AG04450 (cell line): ENCODE measurements around the gene YAP1. TPM values are rescaled to one million over a fixed set of nuclear protein-coding genes. Genes with fewer than 3 reads are reported as not detected.

Experiments used
- CTCF ChIA-PET: fragments of 300-600, 350-600 bp; formaldehyde crosslinking; extraction: SDS; loops from one replicate; lab custom pipeline; 2022; ENCODE audit warnings: antibody characterized with exemption, inconsistent platforms; lab: Charles Lee
- POLR2A ChIA-PET: fragments of 350-600 bp; formaldehyde crosslinking; extraction: SDS; loops from one replicate; lab custom pipeline; 2021; ENCODE audit warnings: antibody characterized with exemption, inconsistent platforms; lab: Yijun Ruan, JAX
- DNase-seq: peaks from one replicate; pipeline ENCODE4 v3.0.0-alpha.2; 2011; ENCODE audit warnings: low read depth, low spot score
- H3K27ac ChIP-seq: one replicate; pipeline ENCODE4 v1.5.1; 2012; ENCODE audit warnings: low read depth, low read length, control low read depth
- H3K27me3 ChIP-seq: one replicate; pipeline ENCODE4 v1.6.0; 2012; ENCODE audit warnings: low read length; ENCODE audit not compliant: control insufficient read depth, insufficient read depth
- H3K4me3 ChIP-seq: 2 replicates; pipeline ENCODE4 v1.5.1; 2011; ENCODE audit warnings: mild to moderate bottlenecking, low read depth, low read length, control low read depth
- H3K9me3 ChIP-seq: 2 replicates; pipeline ENCODE4 v1.5.1; 2012; ENCODE audit warnings: low read length; ENCODE audit not compliant: control insufficient read depth, insufficient read depth
- CTCF ChIP-seq: IDR thresholded peaks from 2 replicates; pipeline ENCODE4 v1.5.1; 2011; ENCODE audit warnings: low read depth, low read length, control low read depth, inconsistent platforms
- polyA plus RNA-seq: library from polyadenylated mRNA; depleted of rRNA; stranded (reverse); fragments of >200 nt; gene quantifications from 2 replicates; pipeline ENCODE4 v1.2.3, GENCODE V29; 2011

YAP1 gene
- polyA plus RNA-seq, 1 experiment = 117 TPM

- no peak for DNase-seq
- H3K27ac ChIP-seq = no peak overlapping the region
- no peak for TF ChIP-seq CTCF
- no peaks in the 10 kb centered on the region for H3K9me3 ChIP-seq
- no peak overlapping the region for H3K4me3 ChIP-seq
- CTCF ChIA-PET = interaction anchor here (0.6 to 0.7 kb wide), 2 partner anchors 11 to 224 kb away, joined by 4 to 5 read pairs; no protein-coding TSS in a partner anchor
- POLR2A ChIA-PET = no interaction called here
- H3K27me3 ChIP-seq = no peaks in the 10 kb centered on the region
Measured at GRCh38 chr11:102085864-102086551, 24.2 kb upstream of the YAP1 start.

GRCh38 chr11:102097186-102097585 lies 13.1 kb upstream of the YAP1 start:
- no peak overlapping the region for H3K4me3 ChIP-seq
- no peak for TF ChIP-seq CTCF
- ChIA-PET POLR2A (no interaction called here), CTCF (interaction anchor here (0.7 to 0.8 kb wide), 2 partner anchors 31 to 107 kb away, joined by 3 to 5 read pairs; no protein-coding TSS in a partner anchor)
- H3K27ac ChIP-seq = no peak overlapping the region
- no peaks in the 10 kb centered on the region for H3K27me3 ChIP-seq
- H3K9me3 ChIP-seq = no peaks in the 10 kb centered on the region
- no peak for DNase-seq

GRCh38 chr11:102099755-102100154 lies 10.5 kb upstream of the YAP1 start:
- no peak for DNase-seq
- no peak overlapping the region for H3K27ac ChIP-seq
- H3K27me3 ChIP-seq = no peaks in the 10 kb centered on the region
- TF ChIP-seq CTCF = no peak
- ChIA-PET POLR2A (no interaction called here), CTCF (no interaction called here)
- H3K9me3 ChIP-seq = no peaks in the 10 kb centered on the region
- H3K4me3 ChIP-seq = no peak overlapping the region

GRCh38 chr11:102108734-102109440 lies 1.4 kb upstream of the YAP1 start:
- Histone ChIP-seq H3K27ac (peak overlapping the region; percentile 47), H3K9me3 (peaks cover 2% of the 10 kb centered on the region; the same call in 1 of the 2 replicates), H3K4me3 (peak overlapping the region; percentile 90), H3K27me3 (no peaks in the 10 kb centered on the region)
- no peak for TF ChIP-seq CTCF
- CTCF ChIA-PET = no interaction called here
- DNase-seq = no peak
- POLR2A ChIA-PET = no interaction called here

- no peak for TF ChIP-seq CTCF
Measured at GRCh38 chr11:102110761-102111010, 439 bp downstream of the YAP1 start.

More at GRCh38 chr11:102110761-102111010, 439 bp downstream of the YAP1 start:
- Histone ChIP-seq H3K9me3 (peaks cover 2% of the 10 kb centered on the region; the same call in 1 of the 2 replicates), H3K4me3 (peak overlapping the region; percentile 90), H3K27ac (peak overlapping the region; percentile 94), H3K27me3 (no peaks in the 10 kb centered on the region)
- ChIA-PET POLR2A (interaction anchor here (0.7 to 0.9 kb wide), 3 partner anchors 9 to 78 kb away, joined by 3 to 5 read pairs (median 4); no protein-coding TSS in a partner anchor), CTCF (interaction anchor here (0.6 kb wide), 1 partner anchor 224 kb away, joined by 4 read pairs; no protein-coding TSS in a partner anchor)
- DNase-seq = no peak
